HepG2 (cell line): ENCODE results near the gene NPPA. TPM values are rescaled to one million over a fixed set of nuclear protein-coding genes. Genes with fewer than 3 reads are reported as not detected.

Experiments used
- ATAC-seq: fragments of 200-7000 bp; cut with Tn5 transposase; 3 replicates; pipeline ENCODE4 v1.9.1; 2020; ENCODE audit warnings: mild to moderate bottlenecking, moderate library complexity
- BruUV-seq: library from RNA; stranded (reverse); fragments of 400-500 nt; replicated peaks from 2 replicates; lab custom pipeline; 2021; lab: Mats Ljungman, UMichigan
- CTCF ChIA-PET: fragments of 300-600 bp; formaldehyde crosslinking; extraction: SDS; loops from one replicate; lab custom pipeline; 2021; ENCODE audit warnings: low total read pairs, inconsistent platforms, low intra/inter-chr PET ratio; lab: Yijun Ruan, JAX
- POLR2A ChIA-PET: fragments of 350-600 bp; sonication (Branson Sonifier 250); formaldehyde crosslinking; loops from one replicate; lab custom pipeline; 2020; ENCODE audit warnings: antibody characterized with exemption, inconsistent platforms; lab: Yijun Ruan, JAX
- DNase-seq: peaks from one replicate; pipeline ENCODE4 v3.0.0-alpha.2; 2015; ENCODE audit warnings: low spot score
- FAIRE-seq: peaks from 3 replicates; lab custom pipeline; 2011; peaks lifted over from hg19 to GRCh38; lab: Jason Lieb, UNC
- H2AFZ ChIP-seq: one replicate; pipeline ENCODE4 v1.6.1; 2011; ENCODE audit warnings: low read length, inconsistent platforms
- H3K27ac ChIP-seq: fragments of 300-600 bp; 3 replicates; pipeline ENCODE4 v1.8.0; 2011; ENCODE audit warnings: mixed run types, mild to moderate bottlenecking, mixed read lengths, low read length, inconsistent platforms; ENCODE audit not compliant: insufficient read depth; ENCODE audit errors: extremely low read length
- H3K27me3 ChIP-seq, 2 experiments: fragments of 200-600 bp in 1 of 2; 2 replicates in 1 of 2; 3 replicates in 1 of 2; pipeline versions ENCODE4 v1.6.0 to v1.8.0; 2011; ENCODE audit warnings: low read length in 2 of 2, mild to moderate bottlenecking in 2 of 2, moderate library complexity in 2 of 2, inconsistent platforms in 1 of 2; ENCODE audit not compliant: insufficient read depth in 2 of 2, control insufficient read depth in 1 of 2
- H3K36me3 ChIP-seq, 2 experiments: fragments of 200-600 bp in 1 of 2; replicated peaks in 1 of 2; 2 replicates in 1 of 2; 3 replicates in 1 of 2; pipeline versions ENCODE4 v1.5.1 to v1.8.0; 2011; ENCODE audit warnings: low read length in 2 of 2, inconsistent platforms in 1 of 2; ENCODE audit not compliant: insufficient read depth in 2 of 2, control insufficient read depth in 1 of 2
- H3K4me1 ChIP-seq: 2 replicates; pipeline ENCODE4 v1.5.1; 2012; ENCODE audit warnings: low read length, inconsistent platforms; ENCODE audit not compliant: insufficient read depth
- H3K4me2 ChIP-seq: 2 replicates; pipeline ENCODE4 v1.6.0; 2011; ENCODE audit warnings: low read depth, low read length, inconsistent platforms
- H3K4me3 ChIP-seq, 3 experiments: fragments of 200-600 bp in 1 of 3; sonication (generic), shearing (Covaris generic) in 1 of 3; replicated peaks in 1 of 3; 2 replicates each; pipeline ENCODE4 v1.5.1; 2011 to 2016; ENCODE audit warnings: low read length in 3 of 3, inconsistent platforms in 2 of 3, low read depth in 2 of 3, mild to moderate bottlenecking in 2 of 3, control low read depth in 1 of 3, mixed read lengths in 1 of 3; ENCODE audit not compliant: insufficient read depth in 1 of 3
- H3K79me2 ChIP-seq: one replicate; pipeline ENCODE4 v1.6.1; 2011; ENCODE audit warnings: low read length, inconsistent platforms; ENCODE audit not compliant: insufficient read depth
- H3K9ac ChIP-seq: 2 replicates; pipeline ENCODE4 v1.6.0; 2011; ENCODE audit warnings: mild to moderate bottlenecking, low read depth, low read length, inconsistent platforms; ENCODE audit not compliant: insufficient read depth
- H3K9me3 ChIP-seq: 2 replicates; pipeline ENCODE4 v1.5.1; 2012; ENCODE audit warnings: mild to moderate bottlenecking, low read length
- H4K20me1 ChIP-seq: 2 replicates; pipeline ENCODE4 v1.6.0; 2011; ENCODE audit warnings: inconsistent platforms, mild to moderate bottlenecking, low read length, moderate library complexity; ENCODE audit not compliant: insufficient read depth
- CAMTA2 ChIP-seq: sonication (generic); formaldehyde crosslinking; IDR thresholded peaks from 2 replicates; pipeline ENCODE4 v1.4.0; 2020; ENCODE audit warnings: mild to moderate bottlenecking, missing genetic modification reagents, borderline replicate concordance
- FOXA1 ChIP-seq, 2 experiments: fragments of 450-650 bp in 1 of 2; sonication (generic) in 1 of 2; formaldehyde crosslinking in 1 of 2; IDR thresholded peaks; 2 replicates each; pipeline versions ENCODE4 v1.4.0 to v1.6.1; 2016 to 2020; ENCODE audit warnings: missing genetic modification reagents in 1 of 2
- NCOA5 ChIP-seq: sonication (generic); formaldehyde crosslinking; IDR thresholded peaks from 2 replicates; pipeline ENCODE4 v1.4.0; 2020; ENCODE audit warnings: missing genetic modification reagents
- PAWR ChIP-seq: sonication (generic); formaldehyde crosslinking; IDR thresholded peaks from 2 replicates; pipeline ENCODE4 v1.4.0; 2020; ENCODE audit warnings: missing genetic modification reagents, mild to moderate bottlenecking, borderline replicate concordance
- RBAK ChIP-seq: sonication (generic); formaldehyde crosslinking; IDR thresholded peaks from 2 replicates; pipeline ENCODE4 v1.5.1; 2020; ENCODE audit warnings: mild to moderate bottlenecking, missing genetic modification reagents
- ZNF605 ChIP-seq: sonication (generic); formaldehyde crosslinking; IDR thresholded peaks from 2 replicates; pipeline ENCODE4 v1.8.0; 2022; ENCODE audit warnings: mild to moderate bottlenecking, missing genetic modification reagents
- WGBS: methylation state at CpG from one replicate; pipeline ENCODE4 v1.1.6; 2017; ENCODE audit warnings: low lambda C conversion rate; 5-methylcytosine and 5-hydroxymethylcytosine counted together
- in situ Hi-C: cut with HindIII; loops from 2 replicates; pipeline ENCODE4 v1.10.0; 2017; ENCODE audit warnings: low pct_unique_long_range_greater_than_20kb; ENCODE audit not compliant: extremely low pct_ligation_motif_present
- intact Hi-C: fragments of 100-400 bp; cut with micrococcal nuclease; formaldehyde crosslinking; loops from one replicate; pipeline ENCODE4 v1.10.0; 2022; ENCODE audit not compliant: unreplicated experiment
- polyA plus RNA-seq, 8 experiments: library from polyadenylated mRNA; depleted of rRNA in 3 of 8; stranded (reverse) in 7 of 8; unstranded in 1 of 8; fragments of >200 nt; fragmentation: Illumina TruSeq in 4 of 8; extraction: Trizol in 4 of 8; gene quantifications; 2 replicates each; pipeline versions ENCODE4 v1.2.1 to v1.2.3, GENCODE V29; 2011 to 2016; ENCODE audit warnings: low read depth in 4 of 8, missing spikeins in 1 of 8, mixed read lengths in 1 of 8; ENCODE audit not compliant: insufficient read depth in 1 of 8
- total RNA-seq, 5 experiments: library from RNA; depleted of rRNA; stranded (reverse); fragments of >200 nt; fragmentation: Illumina TruSeq; extraction: Trizol; gene quantifications; 2 replicates each; pipeline ENCODE4 v1.2.3, GENCODE V29; 2016; ENCODE audit warnings: low read depth in 1 of 5
- TF ChIP-seq, protein P1 (sequence below): sonication (generic); formaldehyde crosslinking; IDR thresholded peaks from 2 replicates; pipeline ENCODE4 v1.4.0; 2020; ENCODE audit warnings: missing genetic modification reagents, mild to moderate bottlenecking, borderline replicate concordance
- TF ChIP-seq, protein P2 (sequence below): sonication (generic); formaldehyde crosslinking; IDR thresholded peaks from 2 replicates; pipeline ENCODE4 v1.4.0; 2020; ENCODE audit warnings: low read depth, mild to moderate bottlenecking, missing genetic modification reagents
- TF ChIP-seq, protein P3 (sequence below): sonication (generic); formaldehyde crosslinking; IDR thresholded peaks from 2 replicates; pipeline ENCODE4 v1.4.0; 2020; ENCODE audit warnings: mild to moderate bottlenecking, low read depth, missing genetic modification reagents
- TF ChIP-seq, protein P4 (sequence below): IDR thresholded peaks from 2 replicates; pipeline ENCODE4 v1.4.0; 2020; ENCODE audit warnings: mild to moderate bottlenecking, missing genetic modification reagents

NPPA gene
- total and polyA plus RNA-seq, 2 of the 13 experiments (the other 11 are each of a cell fraction or from before 2014, with no cell fraction given), result not detected

DNA sequence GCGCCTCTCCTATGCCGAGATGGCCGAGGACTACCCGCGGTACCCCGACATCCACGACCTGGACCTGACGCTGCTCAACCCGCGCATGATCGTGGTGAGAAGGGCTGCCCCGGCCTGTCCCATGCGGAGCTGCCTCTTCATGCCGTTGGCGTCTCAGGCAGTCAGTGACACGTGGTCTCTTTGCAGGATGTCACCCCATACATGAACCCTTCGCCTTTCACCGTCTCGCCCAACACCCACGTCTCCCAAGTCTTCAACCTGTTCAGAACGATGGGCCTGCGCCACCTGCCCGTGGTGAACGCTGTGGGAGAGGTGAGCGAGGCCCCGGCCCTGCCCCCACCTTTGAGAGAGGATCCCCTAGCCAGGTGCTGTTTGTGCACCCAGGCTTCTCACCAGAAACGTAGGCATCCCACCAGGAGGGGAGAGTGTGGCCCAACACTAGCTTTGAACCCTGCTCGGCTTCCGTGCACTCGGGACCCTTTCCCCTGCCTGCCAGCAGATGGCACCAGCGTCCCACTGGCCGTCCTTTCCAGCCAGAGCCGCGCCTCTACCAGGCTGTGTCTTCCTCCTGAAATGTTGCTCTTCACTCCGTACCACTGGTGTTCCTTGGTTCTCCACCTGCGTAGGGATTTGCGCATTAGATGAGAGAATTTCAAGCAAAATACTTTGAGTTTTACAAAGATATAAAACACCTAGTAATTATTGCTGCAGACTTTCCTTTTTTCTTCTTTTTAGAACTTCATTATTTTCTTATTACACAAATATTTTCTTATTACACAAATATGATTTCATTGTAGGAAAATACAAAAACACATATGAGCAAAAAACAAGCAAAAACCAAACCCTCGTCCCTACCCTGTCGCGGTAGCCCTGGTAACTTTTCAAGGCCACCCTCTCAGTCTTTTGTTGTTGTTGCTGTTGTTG lies 9.0 kb downstream of the NPPA start:
- H4K20me1 ChIP-seq, result no peaks in the 10 kb centered on the region
- peaks cover 48% of the 10 kb centered on the region for H3K4me1 ChIP-seq
- H3K4me3 ChIP-seq, result no peak overlapping the region
- DNase-seq, result peak; percentile 47
- H3K4me2 ChIP-seq, result no peak overlapping the region
- H3K79me2 ChIP-seq, result no peaks in the 10 kb centered on the region
- H3K9me3 ChIP-seq, result no peaks in the 10 kb centered on the region
- POLR2A ChIA-PET, result interaction anchor here (2.4 kb wide), 1 partner anchor 69 kb away, joined by 9 read pairs; no protein-coding TSS in a partner anchor
- H2AFZ ChIP-seq, result no peak overlapping the region
- in situ Hi-C loops (loop anchor here (10.0 kb wide), 1 partner anchor 126 kb away; no protein-coding TSS in a partner anchor), intact Hi-C loops (loop anchor here (2.0 kb wide), 1 partner anchor 128 kb away; no protein-coding TSS in a partner anchor)
- BruUV-seq, result no TSS peak
- H3K27ac ChIP-seq, result no peak overlapping the region
- ATAC-seq, result peak; percentile 58
- WGBS, result 70% methylated on average over 27 of the region's 40 CpGs
- CTCF ChIA-PET, result interaction anchor here (1.0 to 4.1 kb wide), 6 partner anchors 52 to 128 kb away, joined by 3 to 46 read pairs (median 10); no protein-coding TSS in a partner anchor
- H3K27me3 ChIP-seq, result no peaks in the 10 kb centered on the region
- peak; percentile 65 for FAIRE-seq
- peaks cover 41 to 76% of the 10 kb centered on the region in 2 experiments for H3K36me3 ChIP-seq
- H3K9ac ChIP-seq, result no peak overlapping the region
- TF ChIP-seq PAWR (CRISPR knock-in tag) (0 out of 2 replicates have a peak, but pooled peaks have one; percentile 37), RBAK (CRISPR knock-in tag) (no peak), NCOA5 (no peak), CAMTA2 (CRISPR knock-in tag) (no peak), FOXA1 (IDR thresholded peaks at IDR 0.05) (no peak), FOXA1 (CRISPR knock-in tag; IDR thresholded peaks at IDR 0.05) (0 out of 2 replicates have a peak, but pooled peaks have one; percentile 10), ZNF605 (CRISPR knock-in tag) (no peak)
- TF ChIP-seq, protein P1, sequence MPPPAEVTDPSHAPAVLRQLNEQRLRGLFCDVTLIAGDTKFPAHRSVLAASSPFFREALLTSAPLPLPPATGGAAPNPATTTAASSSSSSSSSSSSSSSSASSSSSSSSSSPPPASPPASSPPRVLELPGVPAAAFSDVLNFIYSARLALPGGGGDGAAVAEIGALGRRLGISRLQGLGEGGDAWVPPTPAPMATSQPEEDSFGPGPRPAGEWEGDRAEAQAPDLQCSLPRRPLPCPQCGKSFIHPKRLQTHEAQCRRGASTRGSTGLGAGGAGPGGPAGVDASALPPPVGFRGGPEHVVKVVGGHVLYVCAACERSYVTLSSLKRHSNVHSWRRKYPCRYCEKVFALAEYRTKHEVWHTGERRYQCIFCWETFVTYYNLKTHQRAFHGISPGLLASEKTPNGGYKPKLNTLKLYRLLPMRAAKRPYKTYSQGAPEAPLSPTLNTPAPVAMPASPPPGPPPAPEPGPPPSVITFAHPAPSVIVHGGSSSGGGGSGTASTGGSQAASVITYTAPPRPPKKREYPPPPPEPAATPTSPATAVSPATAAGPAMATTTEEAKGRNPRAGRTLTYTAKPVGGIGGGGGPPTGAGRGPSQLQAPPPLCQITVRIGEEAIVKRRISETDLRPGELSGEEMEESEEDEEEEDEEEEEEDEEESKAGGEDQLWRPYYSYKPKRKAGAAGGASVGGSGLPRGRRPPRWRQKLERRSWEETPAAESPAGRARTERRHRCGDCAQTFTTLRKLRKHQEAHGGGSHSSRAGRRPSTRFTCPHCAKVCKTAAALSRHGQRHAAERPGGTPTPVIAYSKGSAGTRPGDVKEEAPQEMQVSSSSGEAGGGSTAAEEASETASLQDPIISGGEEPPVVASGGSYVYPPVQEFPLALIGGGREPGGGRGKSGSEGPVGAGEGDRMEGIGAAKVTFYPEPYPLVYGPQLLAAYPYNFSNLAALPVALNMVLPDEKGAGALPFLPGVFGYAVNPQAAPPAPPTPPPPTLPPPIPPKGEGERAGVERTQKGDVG (CRISPR knock-in tag), result peak; percentile 20; the same call in 1 of the 2 replicates
- TF ChIP-seq, protein P2, sequence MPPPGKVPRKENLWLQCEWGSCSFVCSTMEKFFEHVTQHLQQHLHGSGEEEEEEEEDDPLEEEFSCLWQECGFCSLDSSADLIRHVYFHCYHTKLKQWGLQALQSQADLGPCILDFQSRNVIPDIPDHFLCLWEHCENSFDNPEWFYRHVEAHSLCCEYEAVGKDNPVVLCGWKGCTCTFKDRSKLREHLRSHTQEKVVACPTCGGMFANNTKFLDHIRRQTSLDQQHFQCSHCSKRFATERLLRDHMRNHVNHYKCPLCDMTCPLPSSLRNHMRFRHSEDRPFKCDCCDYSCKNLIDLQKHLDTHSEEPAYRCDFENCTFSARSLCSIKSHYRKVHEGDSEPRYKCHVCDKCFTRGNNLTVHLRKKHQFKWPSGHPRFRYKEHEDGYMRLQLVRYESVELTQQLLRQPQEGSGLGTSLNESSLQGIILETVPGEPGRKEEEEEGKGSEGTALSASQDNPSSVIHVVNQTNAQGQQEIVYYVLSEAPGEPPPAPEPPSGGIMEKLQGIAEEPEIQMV, result no peak
- TF ChIP-seq, protein P3, sequence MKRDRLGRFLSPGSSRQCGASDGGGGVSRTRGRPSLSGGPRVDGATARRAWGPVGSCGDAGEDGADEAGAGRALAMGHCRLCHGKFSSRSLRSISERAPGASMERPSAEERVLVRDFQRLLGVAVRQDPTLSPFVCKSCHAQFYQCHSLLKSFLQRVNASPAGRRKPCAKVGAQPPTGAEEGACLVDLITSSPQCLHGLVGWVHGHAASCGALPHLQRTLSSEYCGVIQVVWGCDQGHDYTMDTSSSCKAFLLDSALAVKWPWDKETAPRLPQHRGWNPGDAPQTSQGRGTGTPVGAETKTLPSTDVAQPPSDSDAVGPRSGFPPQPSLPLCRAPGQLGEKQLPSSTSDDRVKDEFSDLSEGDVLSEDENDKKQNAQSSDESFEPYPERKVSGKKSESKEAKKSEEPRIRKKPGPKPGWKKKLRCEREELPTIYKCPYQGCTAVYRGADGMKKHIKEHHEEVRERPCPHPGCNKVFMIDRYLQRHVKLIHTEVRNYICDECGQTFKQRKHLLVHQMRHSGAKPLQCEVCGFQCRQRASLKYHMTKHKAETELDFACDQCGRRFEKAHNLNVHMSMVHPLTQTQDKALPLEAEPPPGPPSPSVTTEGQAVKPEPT (CRISPR knock-in tag), result 0 out of 2 replicates have a peak, but pooled peaks have one; percentile 29
- TF ChIP-seq, protein P4, sequence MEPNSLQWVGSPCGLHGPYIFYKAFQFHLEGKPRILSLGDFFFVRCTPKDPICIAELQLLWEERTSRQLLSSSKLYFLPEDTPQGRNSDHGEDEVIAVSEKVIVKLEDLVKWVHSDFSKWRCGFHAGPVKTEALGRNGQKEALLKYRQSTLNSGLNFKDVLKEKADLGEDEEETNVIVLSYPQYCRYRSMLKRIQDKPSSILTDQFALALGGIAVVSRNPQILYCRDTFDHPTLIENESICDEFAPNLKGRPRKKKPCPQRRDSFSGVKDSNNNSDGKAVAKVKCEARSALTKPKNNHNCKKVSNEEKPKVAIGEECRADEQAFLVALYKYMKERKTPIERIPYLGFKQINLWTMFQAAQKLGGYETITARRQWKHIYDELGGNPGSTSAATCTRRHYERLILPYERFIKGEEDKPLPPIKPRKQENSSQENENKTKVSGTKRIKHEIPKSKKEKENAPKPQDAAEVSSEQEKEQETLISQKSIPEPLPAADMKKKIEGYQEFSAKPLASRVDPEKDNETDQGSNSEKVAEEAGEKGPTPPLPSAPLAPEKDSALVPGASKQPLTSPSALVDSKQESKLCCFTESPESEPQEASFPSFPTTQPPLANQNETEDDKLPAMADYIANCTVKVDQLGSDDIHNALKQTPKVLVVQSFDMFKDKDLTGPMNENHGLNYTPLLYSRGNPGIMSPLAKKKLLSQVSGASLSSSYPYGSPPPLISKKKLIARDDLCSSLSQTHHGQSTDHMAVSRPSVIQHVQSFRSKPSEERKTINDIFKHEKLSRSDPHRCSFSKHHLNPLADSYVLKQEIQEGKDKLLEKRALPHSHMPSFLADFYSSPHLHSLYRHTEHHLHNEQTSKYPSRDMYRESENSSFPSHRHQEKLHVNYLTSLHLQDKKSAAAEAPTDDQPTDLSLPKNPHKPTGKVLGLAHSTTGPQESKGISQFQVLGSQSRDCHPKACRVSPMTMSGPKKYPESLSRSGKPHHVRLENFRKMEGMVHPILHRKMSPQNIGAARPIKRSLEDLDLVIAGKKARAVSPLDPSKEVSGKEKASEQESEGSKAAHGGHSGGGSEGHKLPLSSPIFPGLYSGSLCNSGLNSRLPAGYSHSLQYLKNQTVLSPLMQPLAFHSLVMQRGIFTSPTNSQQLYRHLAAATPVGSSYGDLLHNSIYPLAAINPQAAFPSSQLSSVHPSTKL (CRISPR knock-in tag), result 0 out of 2 replicates have a peak, but pooled peaks have one; percentile 29
